Gastrocnemius medialis (tissue), 4 donors: Measurements from ENCODE around the gene PRKCH.

ENCODE experiments used
- CTCF ChIP-seq, 5 experiments: fragments of 450-650 bp in 3 of 5; fragments of 200-600 bp in 2 of 5; sonication (generic) in 2 of 5; IDR thresholded peaks in 4 of 5; conservative IDR thresholded peaks in 1 of 5; 1 replicate in 4 of 5; 2 replicates in 1 of 5; pipeline ENCODE4 v1.5.1; 2016 to 2019; ENCODE audit warnings: antibody characterized with exemption in 5 of 5, mild to moderate bottlenecking in 3 of 5, moderate library complexity in 3 of 5
- POLR2A ChIP-seq, 2 donors: fragments of 450-650 bp; IDR thresholded peaks; one replicate each; pipeline ENCODE4 v1.6.1; 2017; ENCODE audit warnings: antibody characterized with exemption in 2 of 2, mild to moderate bottlenecking in 2 of 2, moderate library complexity in 2 of 2

- TF ChIP-seq CTCF (IDR thresholded peaks at IDR 0.05 in 4 of 5, conservative IDR thresholded peaks at IDR 0.05 in 1 of 5) (no peak), POLR2A (IDR thresholded peaks at IDR 0.05) (no peak)
Measured at GRCh38 chr14:61346221-61346620, 24.8 kb downstream of the PRKCH start.
